Kidney (tissue), 14 donors: ENCODE results near the gene CAMK2G. TPM values are rescaled to one million over a fixed set of nuclear protein-coding genes. Genes with fewer than 3 reads are reported as not detected.

Experiments used
- DNase-seq, 5 donors: peaks; one replicate each; pipeline ENCODE4 v3.0.0-alpha.2; 2013 to 2020
- FAIRE-seq: peaks from 2 replicates; lab custom pipeline; 2012; peaks lifted over from hg19 to GRCh38; lab: Jason Lieb, UNC
- H3K27ac ChIP-seq, 2 donors: one replicate each; pipeline ENCODE4 v1.7.0; 2013; ENCODE audit warnings: low read depth in 2 of 2, low read length in 2 of 2, inconsistent platforms in 1 of 2
- H3K27me3 ChIP-seq: one replicate; pipeline ENCODE4 v1.7.1; 2013; ENCODE audit warnings: low read length, inconsistent platforms; ENCODE audit not compliant: control insufficient read depth, insufficient read depth
- H3K36me3 ChIP-seq, 3 donors: one replicate each; pipeline versions ENCODE4 v1.7.0 to v1.7.1; 2013; ENCODE audit warnings: low read length in 3 of 3, control low read depth in 1 of 3, inconsistent platforms in 1 of 3; ENCODE audit not compliant: insufficient read depth in 3 of 3, control insufficient read depth in 2 of 3
- H3K4me1 ChIP-seq, 3 donors: one replicate each; pipeline versions ENCODE4 v1.7.0 to v1.7.1; 2013; ENCODE audit warnings: low read length in 3 of 3, inconsistent platforms in 1 of 3, low read depth in 1 of 3; ENCODE audit not compliant: control insufficient read depth in 2 of 3, insufficient read depth in 2 of 3
- H3K4me3 ChIP-seq, 3 donors: one replicate each; pipeline versions ENCODE4 v1.7.0 to v1.8.1; 2013; ENCODE audit warnings: low read length in 3 of 3, control low read depth in 1 of 3, inconsistent platforms in 1 of 3
- H3K9ac ChIP-seq, 3 donors: one replicate each; pipeline versions ENCODE4 v1.7.0 to v1.7.1; 2013; ENCODE audit warnings: low read length in 3 of 3, control low read depth in 1 of 3, inconsistent platforms in 1 of 3
- H3K9me3 ChIP-seq, 3 donors: one replicate each; pipeline versions ENCODE4 v1.7.0 to v1.7.1; 2013; ENCODE audit warnings: low read length in 3 of 3, control low read depth in 1 of 3, inconsistent platforms in 1 of 3; ENCODE audit not compliant: control insufficient read depth in 2 of 3, insufficient read depth in 1 of 3
- CTCF ChIP-seq: IDR thresholded peaks from 3 replicates; pipeline ENCODE4 v1.5.1; 2012; ENCODE audit warnings: mild to moderate bottlenecking, moderate library complexity, borderline replicate concordance; ENCODE audit not compliant: insufficient read depth; ENCODE audit errors: extremely low read depth
- intact Hi-C: fragments of 100-400 bp; cut with DNase I; formaldehyde crosslinking; loops from one replicate; pipeline ENCODE4 v1.11.1; 2022
- polyA plus RNA-seq: library from polyadenylated mRNA; stranded (reverse); fragments of 350-450 nt; fragmentation: Illumina TruSeq; extraction: RNeasy Lipid Tissue Mini Kit (QIAGEN cat#74804); gene quantifications from one replicate; pipeline ENCODE4 v1.2.3, GENCODE V29; 2014; ENCODE audit warnings: low read depth, low replicate concordance; ENCODE audit not compliant: insufficient read depth
- total RNA-seq: library from RNA; stranded (reverse); fragmentation: NEBNext Ultra II Directional; extraction: Animal tissue kit (Norgen Biotek cat#: 25700); gene quantifications from one replicate; pipeline ENCODE4 v1.2.1, GENCODE V29; 2021
- donor health status: control.
- donor health status: control.
- donor health status: control.
- donor health status: control.
- donor health status: control.
- donor health status: DM: yes; HTN: yes; CAD: no.
- donor health status: Normal renal cell carcinoma (clear cell type).

Gene CAMK2G
- total and polyA plus RNA-seq, 2 donors from 2014 or later: 21.0 to 29.1 TPM

DNA sequence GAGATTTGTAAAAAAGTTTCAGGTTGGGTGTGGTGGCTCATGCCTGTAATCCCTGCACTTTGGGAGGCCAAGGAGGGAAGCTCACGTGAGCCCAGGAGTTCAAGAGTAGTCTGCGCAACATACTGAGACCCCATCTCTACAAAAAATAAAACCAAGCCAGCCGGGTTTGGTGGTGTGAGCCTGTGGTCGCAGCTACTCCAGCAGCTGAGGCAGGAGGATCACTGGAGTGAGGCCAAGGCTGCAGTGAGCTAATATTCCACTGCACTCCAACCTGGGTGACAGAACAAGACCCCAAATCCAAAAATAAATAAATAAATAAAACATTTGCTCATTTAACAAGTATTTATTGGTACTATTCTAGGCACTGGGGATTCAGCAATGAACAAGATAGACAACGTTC, 94.1 kb downstream of the CAMK2G start:
- Histone ChIP-seq H3K9ac (no peak overlapping the region), H3K36me3 (peaks cover 0 to 2% (median 0%) of the 10 kb centered on the region in 3 donors), H3K9me3 (no peaks in the 10 kb centered on the region), H3K4me1 (peaks cover 2 to 11% (median 3%) of the 10 kb centered on the region in 3 donors), H3K27me3 (no peaks in the 10 kb centered on the region), H3K27ac (no peak overlapping the region), H3K4me3 (no peak overlapping the region)
- intact Hi-C loops: no loop called here
- no peak for DNase-seq
- TF ChIP-seq CTCF: no peak
- no peak for FAIRE-seq

DNA sequence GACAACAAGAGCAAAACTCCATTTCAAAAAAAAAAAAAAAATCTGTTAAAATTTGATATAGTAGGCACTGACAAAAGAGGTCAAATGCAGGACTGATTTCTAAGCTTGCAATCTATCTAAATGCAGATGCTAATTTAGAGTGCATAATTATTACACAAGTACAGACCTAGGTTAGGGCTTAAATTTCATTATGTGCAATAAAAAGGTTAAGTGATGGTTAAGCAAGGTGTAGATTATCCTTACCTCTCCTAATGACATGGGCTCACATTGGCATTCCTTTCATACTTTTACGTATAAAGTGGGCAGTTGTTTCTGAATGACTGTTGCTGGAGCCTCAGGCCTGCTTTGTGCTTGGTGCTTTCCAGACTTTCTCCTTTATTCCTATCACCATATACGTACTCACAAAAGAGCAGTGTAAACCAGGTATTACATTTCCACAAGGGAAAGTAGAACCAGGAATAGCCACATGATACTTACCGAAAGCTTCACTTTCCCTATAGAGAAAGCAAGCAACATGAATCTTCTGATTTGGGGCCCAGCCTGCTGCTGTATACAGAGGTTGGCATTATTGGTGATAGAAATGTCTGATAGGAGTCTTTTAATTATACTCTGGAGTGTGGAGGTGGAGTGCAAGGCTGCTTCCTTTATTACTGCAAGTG, 94.7 kb downstream of the CAMK2G start:
- Histone ChIP-seq H3K4me1 (peaks cover 2 to 16% (median 3%) of the 10 kb centered on the region in 3 donors), H3K9ac (no peak overlapping the region), H3K4me3 (no peak overlapping the region), H3K9me3 (no peaks in the 10 kb centered on the region), H3K36me3 (peaks cover 0 to 2% (median 0%) of the 10 kb centered on the region in 3 donors), H3K27ac (no peak overlapping the region), H3K27me3 (no peaks in the 10 kb centered on the region)
- intact Hi-C loops: no loop called here
- no peak for DNase-seq
- TF ChIP-seq CTCF: no peak
- FAIRE-seq: no peak

DNA sequence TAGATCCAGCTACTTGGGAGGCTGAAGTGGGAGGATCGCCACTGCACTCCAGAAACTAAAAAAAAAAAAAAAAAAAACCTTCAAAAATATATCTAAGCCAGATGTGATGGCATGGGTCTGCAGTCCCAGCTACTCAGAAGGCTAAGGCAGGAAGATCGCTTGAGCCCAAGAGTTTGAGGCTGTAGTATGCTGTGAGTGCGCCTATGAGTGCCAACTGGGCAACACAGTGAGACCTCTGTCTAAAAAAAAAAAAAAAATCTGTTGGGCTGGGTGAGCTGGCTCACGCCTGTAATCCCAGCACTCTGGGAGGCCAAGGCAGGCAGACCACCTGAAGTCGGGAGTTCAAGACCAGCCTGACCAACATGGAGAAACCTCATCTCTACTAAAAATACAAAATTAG, 95.3 kb downstream of the CAMK2G start:
- peaks cover 2 to 20% (median 3%) of the 10 kb centered on the region in 3 donors for H3K4me1 ChIP-seq
- H3K36me3 ChIP-seq: peaks cover 0 to 2% (median 0%) of the 10 kb centered on the region in 3 donors

More for the DNA sequence above, 95.3 kb downstream of the CAMK2G start:
- no peak for FAIRE-seq
- intact Hi-C loops: no loop called here
- TF ChIP-seq CTCF: no peak
- H3K4me3 ChIP-seq: no peak overlapping the region
- H3K9me3 ChIP-seq: no peaks in the 10 kb centered on the region
- H3K27me3 ChIP-seq: no peaks in the 10 kb centered on the region
- H3K9ac ChIP-seq: no peak overlapping the region
- DNase-seq: no peak
- no peak overlapping the region for H3K27ac ChIP-seq
